Measurements from ENCODE around the gene CNNM3.
"Not testable (repeated sequence)": the region's sequence is repeated elsewhere in the genome, so short reads cannot be mapped to it uniquely, and the experiment has no call there.

The CNNM3 gene

GRCh38 chr2:96816127-96816835 is at the start of gene CNNM3:
Gene CNNM3, plus strand, starts transcription at chr2:96816268. Its CDS starts 10 bp downstream, at chr2:96816278.
- DNase-seq (ENCODE audit: low spot score): peak; percentile 90

- DNase-seq (ENCODE audit: low spot score): no peak
Observed at GRCh38 chr2:96767135-96767871, 48.8 kb upstream of the CNNM3 start.

GRCh38 chr2:96768083-96768561 is 47.9 kb upstream of the CNNM3 start:
- DNase-seq (ENCODE audit: low spot score): no peak

- DNase-seq (ENCODE audit: low spot score): no peak
Observed at GRCh38 chr2:96769814-96770213, 46.3 kb upstream of the CNNM3 start.

- no peak for DNase-seq (ENCODE audit: low spot score)
Observed at GRCh38 chr2:96770442-96771202, 45.4 kb upstream of the CNNM3 start.

- no peak for DNase-seq (ENCODE audit: low spot score)
Observed at GRCh38 chr2:96771796-96772618, 44.1 kb upstream of the CNNM3 start.

GRCh38 chr2:96772903-96773671 is 43.0 kb upstream of the CNNM3 start:
- DNase-seq (ENCODE audit: low spot score): no peak

GRCh38 chr2:96773922-96774321 is 42.1 kb upstream of the CNNM3 start:
- DNase-seq (ENCODE audit: low spot score): no peak

- DNase-seq (ENCODE audit: low spot score): no peak
Observed at GRCh38 chr2:96775160-96775559, 40.9 kb upstream of the CNNM3 start.

- DNase-seq (ENCODE audit: low spot score): no peak
Observed at GRCh38 chr2:96783388-96783787, 32.7 kb upstream of the CNNM3 start.

- no peak for DNase-seq (ENCODE audit: low spot score)
Observed at GRCh38 chr2:96787411-96787810, 28.7 kb upstream of the CNNM3 start.

GRCh38 chr2:96788442-96789244 is 27.4 kb upstream of the CNNM3 start:
- no peak for DNase-seq (ENCODE audit: low spot score)

GRCh38 chr2:96789245-96789617 is 26.8 kb upstream of the CNNM3 start:
- no peak for DNase-seq (ENCODE audit: low spot score)

- no peak for DNase-seq (ENCODE audit: low spot score)
Observed at GRCh38 chr2:96792772-96793749, 23.0 kb upstream of the CNNM3 start.

GRCh38 chr2:96795076-96795475 is 21.0 kb upstream of the CNNM3 start:
- no peak for DNase-seq (ENCODE audit: low spot score)

- DNase-seq (ENCODE audit: low spot score): not testable (repeated sequence)
Observed at GRCh38 chr2:96796497-96796896, 19.6 kb upstream of the CNNM3 start.

GRCh38 chr2:96797066-96797625 is 18.9 kb upstream of the CNNM3 start:
- DNase-seq (ENCODE audit: low spot score): no peak

GRCh38 chr2:96798733-96799622 is 17.1 kb upstream of the CNNM3 start:
- DNase-seq (ENCODE audit: low spot score): no peak

Data from RKO (cell line).